Measurements from ENCODE around the gene PTPRD. TPM values are rescaled to one million over a fixed set of nuclear protein-coding genes. Genes with fewer than 3 reads are reported as not detected.

Gene PTPRD
- total RNA-seq, 1 donor from 2014 or later, result 6.9 TPM

GRCh38 chr9:9122230-9122875 is 1490.4 kb downstream of the PTPRD start:
- no peak overlapping the region for H3K4me3 ChIP-seq
- intact Hi-C loops (cut with DNase I), result no loop called here
- H3K27me3 ChIP-seq, result no peaks in the 10 kb centered on the region
- no peaks in the 10 kb centered on the region for H3K9me3 ChIP-seq
- no peak overlapping the region for H3K27ac ChIP-seq
- H3K4me1 ChIP-seq, result no peaks in the 10 kb centered on the region
- H3K36me3 ChIP-seq, result no peaks in the 10 kb centered on the region
- TF ChIP-seq, protein P1, sequence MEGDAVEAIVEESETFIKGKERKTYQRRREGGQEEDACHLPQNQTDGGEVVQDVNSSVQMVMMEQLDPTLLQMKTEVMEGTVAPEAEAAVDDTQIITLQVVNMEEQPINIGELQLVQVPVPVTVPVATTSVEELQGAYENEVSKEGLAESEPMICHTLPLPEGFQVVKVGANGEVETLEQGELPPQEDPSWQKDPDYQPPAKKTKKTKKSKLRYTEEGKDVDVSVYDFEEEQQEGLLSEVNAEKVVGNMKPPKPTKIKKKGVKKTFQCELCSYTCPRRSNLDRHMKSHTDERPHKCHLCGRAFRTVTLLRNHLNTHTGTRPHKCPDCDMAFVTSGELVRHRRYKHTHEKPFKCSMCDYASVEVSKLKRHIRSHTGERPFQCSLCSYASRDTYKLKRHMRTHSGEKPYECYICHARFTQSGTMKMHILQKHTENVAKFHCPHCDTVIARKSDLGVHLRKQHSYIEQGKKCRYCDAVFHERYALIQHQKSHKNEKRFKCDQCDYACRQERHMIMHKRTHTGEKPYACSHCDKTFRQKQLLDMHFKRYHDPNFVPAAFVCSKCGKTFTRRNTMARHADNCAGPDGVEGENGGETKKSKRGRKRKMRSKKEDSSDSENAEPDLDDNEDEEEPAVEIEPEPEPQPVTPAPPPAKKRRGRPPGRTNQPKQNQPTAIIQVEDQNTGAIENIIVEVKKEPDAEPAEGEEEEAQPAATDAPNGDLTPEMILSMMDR (IDR thresholded peaks at IDR 0.05), result no peak
- no peak for DNase-seq (ENCODE audit: low spot score in 2 of 2)

- H3K27me3 ChIP-seq, result no peaks in the 10 kb centered on the region
- no peaks in the 10 kb centered on the region for H3K9me3 ChIP-seq
- no peak overlapping the region for H3K4me3 ChIP-seq
- no peaks in the 10 kb centered on the region for H3K36me3 ChIP-seq
- TF ChIP-seq, protein P1 (IDR thresholded peaks at IDR 0.05), result no peak
- no peak overlapping the region for H3K27ac ChIP-seq
- no peaks in the 10 kb centered on the region for H3K4me1 ChIP-seq
- intact Hi-C loops (cut with DNase I), result no loop called here
- DNase-seq (ENCODE audit: low spot score in 2 of 2), result no peak
These were observed 1494.9 kb downstream of the PTPRD start for GRCh38 chr9:9117866-9118265.

DNA sequence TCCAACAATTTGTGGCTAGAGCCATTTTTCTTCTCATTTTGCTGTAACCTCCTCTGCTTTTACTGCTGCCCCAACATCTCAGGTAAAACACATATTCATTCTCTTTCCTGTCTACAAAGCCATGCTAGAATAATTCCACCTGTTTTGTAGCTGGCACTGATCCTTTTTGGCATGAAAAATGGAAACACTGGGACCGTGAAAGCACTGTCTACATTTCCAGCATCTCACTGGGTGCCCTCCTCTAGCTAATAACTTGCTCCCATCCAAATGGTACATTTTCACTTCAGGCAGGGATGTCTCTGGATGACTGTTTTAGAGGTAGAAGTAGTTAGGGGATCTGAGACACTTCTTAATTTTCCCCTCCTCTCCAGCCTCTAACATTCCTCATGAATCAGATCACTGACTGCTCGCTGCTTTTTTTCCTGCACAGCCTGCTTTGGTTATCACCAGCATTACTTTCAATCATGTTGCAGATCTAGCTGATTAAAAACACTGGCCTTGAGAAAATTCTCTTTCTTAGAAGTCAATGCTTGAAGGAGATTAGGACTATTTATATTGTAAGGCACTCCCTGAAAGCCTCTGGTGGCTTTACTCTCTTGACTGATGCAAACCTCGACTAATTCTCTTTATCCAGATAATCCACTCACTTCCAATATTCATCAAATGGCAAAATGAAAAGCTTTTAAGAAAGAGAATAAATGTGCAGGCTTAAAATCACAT is 1500.6 kb downstream of the PTPRD start:
- TF ChIP-seq, protein P1 (IDR thresholded peaks at IDR 0.05), result no peak
- no peak for DNase-seq (ENCODE audit: low spot score in 2 of 2)
- intact Hi-C loops (cut with DNase I), result no loop called here
- Histone ChIP-seq H3K4me1 (no peaks in the 10 kb centered on the region), H3K27ac (no peak overlapping the region), H3K9me3 (no peaks in the 10 kb centered on the region), H3K27me3 (no peaks in the 10 kb centered on the region), H3K4me3 (no peak overlapping the region), H3K36me3 (no peaks in the 10 kb centered on the region)

DNA sequence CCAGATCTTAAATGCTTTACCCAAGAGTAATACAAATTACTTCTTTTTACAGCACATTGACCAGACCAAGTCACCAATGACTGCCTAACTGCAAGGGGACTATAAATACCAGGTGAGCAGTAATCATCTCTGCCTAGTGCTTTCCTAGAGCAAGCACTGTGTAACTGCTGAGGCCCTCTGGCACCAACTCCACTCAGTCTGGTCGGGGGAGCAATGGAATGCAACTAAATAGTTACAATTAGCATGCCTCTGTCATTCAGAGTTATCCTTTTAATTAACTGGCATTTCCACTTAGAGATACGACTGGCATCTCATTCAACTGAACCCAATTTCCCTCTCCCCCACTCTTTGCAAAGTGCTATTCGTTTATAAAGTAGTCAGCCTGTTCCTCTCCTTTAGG is 1504.2 kb downstream of the PTPRD start:
- Histone ChIP-seq H3K27me3 (no peaks in the 10 kb centered on the region), H3K36me3 (no peaks in the 10 kb centered on the region), H3K9me3 (no peaks in the 10 kb centered on the region), H3K27ac (no peak overlapping the region), H3K4me1 (no peaks in the 10 kb centered on the region), H3K4me3 (no peak overlapping the region)
- intact Hi-C loops (cut with DNase I), result no loop called here
- DNase-seq (ENCODE audit: low spot score in 2 of 2), result no peak
- TF ChIP-seq, protein P1 (IDR thresholded peaks at IDR 0.05), result no peak

DNA sequence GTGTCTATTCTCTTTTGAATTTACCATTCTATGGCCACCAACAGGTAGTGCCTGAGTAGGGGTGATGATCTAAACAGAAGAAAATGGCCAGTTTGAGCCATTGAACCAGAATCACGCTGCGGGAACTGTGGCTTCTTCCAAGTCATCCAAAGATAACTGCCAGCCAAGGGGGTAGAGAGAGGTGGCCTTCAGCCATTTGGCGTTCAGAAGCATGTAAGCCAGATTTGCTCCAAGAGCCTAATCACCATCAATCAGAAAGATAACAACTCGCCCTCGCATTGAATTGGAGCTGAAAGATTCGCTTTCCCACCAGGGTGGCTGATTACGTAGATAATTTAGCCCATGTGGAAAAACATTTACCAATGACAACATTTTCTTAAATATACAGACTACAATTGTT is 1510.5 kb downstream of the PTPRD start:
- H3K9me3 ChIP-seq, result no peaks in the 10 kb centered on the region
- no peak overlapping the region for H3K27ac ChIP-seq
- no peak for DNase-seq (ENCODE audit: low spot score in 2 of 2)
- no peaks in the 10 kb centered on the region for H3K36me3 ChIP-seq
- intact Hi-C loops (cut with DNase I), result no loop called here
- H3K27me3 ChIP-seq, result no peaks in the 10 kb centered on the region
- no peaks in the 10 kb centered on the region for H3K4me1 ChIP-seq
- no peak overlapping the region for H3K4me3 ChIP-seq
- TF ChIP-seq, protein P1 (IDR thresholded peaks at IDR 0.05), result no peak
